Thyroid gland (tissue), 4 donors: ENCODE data around the gene SMIM24. TPM values are rescaled to one million over a fixed set of nuclear protein-coding genes. Genes with fewer than 3 reads are reported as not detected.

ENCODE experiments used
- DNase-seq, 2 donors: peaks; one replicate each; pipeline ENCODE4 v3.0.0-alpha.2; 2019
- H3K27ac ChIP-seq, 3 donors: fragments of 200-600 bp; sonication (generic); 1 replicate in 2 of 3; 2 replicates in 1 of 3; pipeline ENCODE4 v1.5.1; 2016 to 2019; ENCODE audit warnings: mild to moderate bottlenecking in 1 of 3, moderate library complexity in 1 of 3
- H3K27me3 ChIP-seq: fragments of 200-600 bp; sonication (generic); one replicate; pipeline ENCODE4 v1.5.1; 2019
- H3K36me3 ChIP-seq, 2 donors: fragments of 200-600 bp; sonication (generic); one replicate each; pipeline ENCODE4 v1.5.1; 2016 to 2019
- H3K4me1 ChIP-seq, 2 donors: fragments of 200-600 bp; sonication (generic); one replicate each; pipeline ENCODE4 v1.5.1; 2017 to 2019
- H3K4me3 ChIP-seq, 3 donors: fragments of 200-600 bp; sonication (generic); replicated peaks in 1 of 3; 1 replicate in 2 of 3; 2 replicates in 1 of 3; pipeline ENCODE4 v1.5.1; 2016; ENCODE audit warnings: mild to moderate bottlenecking in 1 of 3
- H3K9me3 ChIP-seq: fragments of 200-600 bp; sonication (generic); one replicate; pipeline ENCODE4 v1.5.1; 2017
- POLR2A ChIP-seq, 2 donors: fragments of 450-650 bp; IDR thresholded peaks; one replicate each; pipeline ENCODE4 v1.6.1; 2017; ENCODE audit warnings: antibody characterized with exemption in 2 of 2, mild to moderate bottlenecking in 2 of 2, moderate library complexity in 1 of 2
- whole genome bisulfite sequencing, 2 donors: methylation state at CpG; one replicate each; pipeline ENCODE4 v1.1.5; 2017; 5-methylcytosine and 5-hydroxymethylcytosine counted together
- intact Hi-C: fragments of 100-400 bp; cut with DNase I; formaldehyde crosslinking; loops from one replicate; pipeline ENCODE4 v1.15.1; 2023
- total RNA-seq, 4 donors: library from RNA; depleted of rRNA; stranded (reverse); fragments of >200 nt; gene quantifications; one replicate each; pipeline ENCODE4 v1.2.3, GENCODE V29; 2016
- TF ChIP-seq, protein P1 (sequence below), 6 experiments: fragments of 200-600 bp in 3 of 6; fragments of 450-650 bp in 3 of 6; sonication (generic) in 3 of 6; IDR thresholded peaks; one replicate each; pipeline ENCODE4 v1.5.1; 2016 to 2019; ENCODE audit warnings: antibody characterized with exemption in 6 of 6, mild to moderate bottlenecking in 2 of 6, inconsistent platforms in 1 of 6, moderate library complexity in 1 of 6

Gene SMIM24
- total RNA-seq, 4 donors from 2014 or later, result not detected

DNA sequence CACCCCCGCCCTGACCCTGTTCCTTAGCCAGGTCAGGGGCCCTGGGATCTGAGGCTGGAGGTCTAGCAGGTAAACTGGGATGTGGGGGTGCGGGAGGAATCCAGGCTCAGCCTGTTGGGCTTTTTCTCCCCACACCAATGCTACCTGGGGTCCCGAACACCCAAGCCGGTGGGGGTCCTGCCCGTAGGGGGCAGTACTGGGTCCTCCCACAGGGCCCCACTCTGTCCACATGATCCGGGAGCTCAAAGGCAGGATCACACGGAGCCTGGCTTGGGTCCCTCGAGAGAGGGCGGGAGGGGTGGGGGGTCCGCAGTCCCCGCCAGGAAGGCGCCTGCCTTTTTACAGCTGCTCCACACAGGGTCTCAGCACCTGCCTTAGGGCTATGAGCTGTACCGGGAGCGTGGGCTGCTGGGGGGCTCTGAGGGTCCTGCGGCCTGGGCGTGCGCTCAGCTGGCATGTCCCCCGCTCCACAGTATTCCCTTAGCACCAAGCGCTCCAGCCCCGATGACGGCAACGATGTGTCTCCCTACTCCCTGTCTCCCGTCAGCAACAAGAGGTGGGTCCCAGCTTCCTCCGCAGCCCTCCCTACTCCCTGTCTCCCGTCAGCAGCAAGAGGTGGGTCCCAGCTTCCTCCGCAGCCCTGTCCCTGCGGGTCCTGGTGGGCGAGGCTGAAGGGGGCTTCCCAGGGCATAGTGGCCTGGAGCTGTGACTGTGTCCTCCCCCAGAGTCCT is 46.3 kb upstream of the SMIM24 start:
- Histone ChIP-seq H3K27me3 (no peaks in the 10 kb centered on the region), H3K36me3 (peaks cover 46 to 47% of the 10 kb centered on the region in 2 donors), H3K27ac (no peak overlapping the region), H3K4me3 (no peak overlapping the region), H3K4me1 (no peaks in the 10 kb centered on the region), H3K9me3 (no peaks in the 10 kb centered on the region)
- TF ChIP-seq, protein P1, sequence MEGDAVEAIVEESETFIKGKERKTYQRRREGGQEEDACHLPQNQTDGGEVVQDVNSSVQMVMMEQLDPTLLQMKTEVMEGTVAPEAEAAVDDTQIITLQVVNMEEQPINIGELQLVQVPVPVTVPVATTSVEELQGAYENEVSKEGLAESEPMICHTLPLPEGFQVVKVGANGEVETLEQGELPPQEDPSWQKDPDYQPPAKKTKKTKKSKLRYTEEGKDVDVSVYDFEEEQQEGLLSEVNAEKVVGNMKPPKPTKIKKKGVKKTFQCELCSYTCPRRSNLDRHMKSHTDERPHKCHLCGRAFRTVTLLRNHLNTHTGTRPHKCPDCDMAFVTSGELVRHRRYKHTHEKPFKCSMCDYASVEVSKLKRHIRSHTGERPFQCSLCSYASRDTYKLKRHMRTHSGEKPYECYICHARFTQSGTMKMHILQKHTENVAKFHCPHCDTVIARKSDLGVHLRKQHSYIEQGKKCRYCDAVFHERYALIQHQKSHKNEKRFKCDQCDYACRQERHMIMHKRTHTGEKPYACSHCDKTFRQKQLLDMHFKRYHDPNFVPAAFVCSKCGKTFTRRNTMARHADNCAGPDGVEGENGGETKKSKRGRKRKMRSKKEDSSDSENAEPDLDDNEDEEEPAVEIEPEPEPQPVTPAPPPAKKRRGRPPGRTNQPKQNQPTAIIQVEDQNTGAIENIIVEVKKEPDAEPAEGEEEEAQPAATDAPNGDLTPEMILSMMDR (IDR thresholded peaks at IDR 0.05), result no peak
- no peak for TF ChIP-seq POLR2A (IDR thresholded peaks at IDR 0.05)
- DNase-seq, result no peak
- WGBS, 2 donors, result 95% methylated on average over 11 to 18 of the region's 28 CpGs
- intact Hi-C loops, result no loop called here

DNA sequence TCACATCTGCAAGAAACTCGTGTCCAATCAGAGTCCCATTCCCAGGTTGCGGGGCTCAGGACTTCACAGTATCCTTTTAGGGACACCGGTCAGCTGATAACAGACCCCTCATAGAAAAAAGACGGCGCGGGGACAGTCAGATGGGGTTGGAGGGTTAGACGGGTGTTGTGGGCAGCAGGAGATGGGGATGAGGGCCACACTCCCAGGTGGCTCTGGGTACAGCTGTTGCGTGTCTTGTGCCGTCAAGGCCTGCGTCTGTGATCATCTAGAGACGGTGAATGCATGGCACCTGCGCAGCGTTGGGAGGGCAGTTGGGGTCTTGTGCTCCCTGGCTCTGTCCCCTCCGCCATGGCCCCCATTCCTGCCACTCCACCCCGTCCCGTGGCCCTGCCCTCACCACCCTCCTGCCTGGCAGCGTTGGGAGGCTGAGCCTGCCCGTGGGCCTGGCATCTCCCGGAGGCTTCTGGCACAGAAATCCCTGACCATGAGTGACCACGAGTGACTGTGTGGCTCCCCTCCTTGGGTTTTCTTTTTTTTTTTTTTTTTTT is 44.7 kb upstream of the SMIM24 start:
- Histone ChIP-seq H3K36me3 (peaks cover 35 to 40% of the 10 kb centered on the region in 2 donors), H3K9me3 (no peaks in the 10 kb centered on the region), H3K4me3 (no peak overlapping the region), H3K4me1 (no peaks in the 10 kb centered on the region), H3K27ac (no peak overlapping the region), H3K27me3 (no peaks in the 10 kb centered on the region)
- WGBS, 2 donors, result 90 to 92% methylated on average over 18 to 20 of the region's 20 CpGs
- intact Hi-C loops, result no loop called here
- no peak for TF ChIP-seq POLR2A (IDR thresholded peaks at IDR 0.05)
- TF ChIP-seq, protein P1 (IDR thresholded peaks at IDR 0.05), result no peak
- DNase-seq, result no peak

DNA sequence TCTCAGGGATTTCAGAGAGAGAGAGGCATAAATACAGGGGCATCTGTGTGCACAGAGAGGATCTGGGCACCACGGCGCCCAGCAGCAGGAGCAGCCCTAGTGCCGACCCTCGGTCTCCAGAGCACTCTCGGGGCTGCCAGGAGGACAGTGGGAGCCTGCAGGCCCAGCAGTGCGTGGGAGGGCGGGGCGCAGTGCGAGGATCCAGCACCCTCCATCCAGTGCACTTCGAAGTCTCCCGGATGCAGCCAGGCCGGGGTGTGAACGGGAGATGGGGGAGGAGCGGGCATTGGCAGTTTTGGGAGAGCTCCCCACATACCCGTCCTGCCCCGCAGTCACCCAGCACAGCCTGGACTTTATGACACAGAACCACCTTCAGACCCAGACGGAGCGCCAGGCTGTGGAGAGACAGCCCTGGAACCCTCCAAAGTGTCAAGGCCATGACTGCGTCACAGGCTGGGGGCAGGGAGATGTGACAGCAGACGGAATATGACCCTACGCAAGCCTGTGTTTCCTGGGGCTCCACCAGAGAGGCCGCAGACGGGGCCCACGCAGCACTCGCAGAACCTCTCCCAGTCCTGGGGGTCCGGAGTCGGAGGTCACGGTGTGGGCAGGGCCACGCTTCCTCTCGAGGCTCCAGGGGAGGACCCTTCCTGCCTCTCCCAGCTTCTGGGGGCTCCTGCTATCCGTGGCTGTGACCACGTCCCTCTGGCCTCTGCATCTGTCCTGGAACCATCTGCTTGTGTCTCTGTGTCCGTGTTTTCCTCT is 43.9 kb upstream of the SMIM24 start:
- no peaks in the 10 kb centered on the region for H3K4me1 ChIP-seq
- no peak overlapping the region for H3K4me3 ChIP-seq
- no peak overlapping the region for H3K27ac ChIP-seq
- intact Hi-C loops, result no loop called here
- no peak for DNase-seq
- 94% methylated on average over 13 to 26 of the region's 33 CpGs for WGBS, 2 donors
- peaks cover 35 to 40% of the 10 kb centered on the region in 2 donors for H3K36me3 ChIP-seq
- TF ChIP-seq, protein P1 (IDR thresholded peaks at IDR 0.05), result no peak
- TF ChIP-seq POLR2A (IDR thresholded peaks at IDR 0.05), result no peak
- H3K27me3 ChIP-seq, result no peaks in the 10 kb centered on the region
- no peaks in the 10 kb centered on the region for H3K9me3 ChIP-seq

DNA sequence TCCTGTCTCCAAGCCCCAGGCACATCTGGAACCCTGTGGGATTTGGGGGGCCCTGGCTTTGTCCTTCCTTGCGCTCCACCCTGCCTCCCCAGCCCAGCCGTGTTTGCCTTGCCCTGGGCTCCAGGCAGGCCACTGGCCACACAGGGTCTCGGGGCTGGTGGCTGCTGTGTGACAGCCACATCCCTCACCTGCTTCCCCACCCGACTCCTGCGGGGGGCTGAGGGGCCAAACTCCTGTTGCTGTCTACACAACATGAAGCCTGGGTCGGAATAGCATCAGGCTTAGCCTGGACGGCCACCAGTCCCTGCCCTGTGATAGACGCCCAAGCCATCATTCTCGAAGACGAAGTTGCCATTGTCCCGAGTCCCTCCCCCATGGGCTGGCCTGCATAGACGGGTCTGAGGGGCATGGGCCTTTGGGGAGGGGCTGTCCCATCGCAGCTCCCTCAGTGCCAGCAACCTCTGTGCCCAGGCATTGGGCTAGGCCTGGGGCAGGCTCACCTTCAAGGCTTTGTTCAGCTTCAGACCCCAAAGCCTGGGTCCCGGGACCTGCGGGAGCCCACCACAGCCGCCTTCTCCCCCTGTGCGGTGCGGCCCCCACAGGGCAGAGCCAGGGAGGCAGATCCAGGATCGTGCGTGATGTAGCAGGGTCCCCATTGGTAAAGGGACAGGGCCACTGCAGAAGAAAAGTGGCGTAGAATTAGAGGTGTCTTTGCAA is 43.2 kb upstream of the SMIM24 start:
- DNase-seq, result no peak
- H3K9me3 ChIP-seq, result no peaks in the 10 kb centered on the region
- no peaks in the 10 kb centered on the region for H3K27me3 ChIP-seq
- no peak overlapping the region for H3K4me3 ChIP-seq
- peaks cover 35 to 40% of the 10 kb centered on the region in 2 donors for H3K36me3 ChIP-seq
- TF ChIP-seq, protein P1 (IDR thresholded peaks at IDR 0.05), result no peak
- no peak for TF ChIP-seq POLR2A (IDR thresholded peaks at IDR 0.05)
- peaks cover 0 to 5% of the 10 kb centered on the region in 2 donors for H3K4me1 ChIP-seq
- intact Hi-C loops, result no loop called here
- 95 to 97% methylated on average over 11 to 18 of the region's 21 CpGs for WGBS, 2 donors
- no peak overlapping the region for H3K27ac ChIP-seq
